Endometrial microvascular endothelial cells (primary cell): ENCODE results near the gene EYS. TPM values are rescaled to one million over a fixed set of nuclear protein-coding genes. Genes with fewer than 3 reads are reported as not detected.
"Not testable (repeated sequence)": the region's sequence is repeated elsewhere in the genome, so short reads cannot be mapped to it uniquely, and the experiment has no call there.

Experiments
- in situ Hi-C: cut with HindIII; loops from 2 replicates; pipeline ENCODE4 v1.10.0; 2017; ENCODE audit warnings: low sequenced_read_pairs, low pct_unique_long_range_greater_than_20kb; ENCODE audit errors: inconsistent ontology term
- total RNA-seq: library from RNA; depleted of rRNA; stranded (reverse); fragments of >200 nt; gene quantifications from one replicate; pipeline ENCODE4 v1.2.3, GENCODE V29; 2015; ENCODE audit errors: inconsistent ontology term

Gene EYS
- total RNA-seq, 1 donor from 2014 or later, result not detected

DNA sequence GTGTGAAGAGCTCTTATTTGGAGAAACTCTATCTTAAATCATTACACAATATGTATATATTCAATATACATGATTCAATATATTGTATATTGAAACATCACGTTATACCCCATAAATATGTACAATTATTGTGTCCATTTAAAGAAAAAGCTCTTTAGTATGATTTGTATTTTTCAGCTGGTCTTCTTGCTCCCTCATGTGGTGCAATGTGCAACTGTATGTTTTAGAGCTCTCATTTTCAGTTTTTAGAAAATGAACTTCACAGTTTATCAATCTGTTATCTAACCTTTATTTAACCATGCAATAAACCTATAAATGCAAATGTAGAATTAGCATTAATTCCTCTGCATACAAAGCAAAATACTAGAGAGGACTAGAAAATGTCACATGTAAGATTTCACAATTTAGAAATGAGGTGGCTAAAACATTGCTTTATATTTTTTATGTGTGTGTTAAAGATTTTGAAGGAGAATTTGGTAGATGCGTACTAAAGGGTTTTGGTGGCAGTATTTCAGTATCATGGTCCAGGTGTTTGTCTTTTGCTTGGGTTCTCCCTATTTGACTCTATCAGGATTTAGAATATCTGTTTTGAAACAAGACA is 1904.3 kb downstream of the EYS start:
- in situ Hi-C loops, result no loop called here

DNA sequence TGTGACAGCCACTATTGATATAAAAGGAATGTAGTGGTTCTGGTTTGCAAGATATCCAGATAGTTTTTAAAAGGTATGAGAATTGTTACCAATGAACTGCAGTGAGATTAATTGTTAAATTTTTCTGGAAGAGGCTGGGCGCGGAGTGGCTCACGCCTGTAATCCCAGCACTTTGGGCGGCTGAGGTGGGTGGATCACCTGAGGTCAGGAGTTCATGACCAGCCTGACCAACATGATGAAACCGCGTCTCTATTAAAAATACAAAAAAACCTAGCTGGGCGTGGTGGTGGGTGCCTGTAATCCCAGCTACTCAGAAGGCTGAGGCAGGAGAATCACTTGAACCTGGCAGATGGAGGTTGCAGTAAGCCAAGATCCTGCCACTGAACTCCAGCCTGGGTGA is 1906.6 kb downstream of the EYS start:
- in situ Hi-C loops, result not testable (repeated sequence)

DNA sequence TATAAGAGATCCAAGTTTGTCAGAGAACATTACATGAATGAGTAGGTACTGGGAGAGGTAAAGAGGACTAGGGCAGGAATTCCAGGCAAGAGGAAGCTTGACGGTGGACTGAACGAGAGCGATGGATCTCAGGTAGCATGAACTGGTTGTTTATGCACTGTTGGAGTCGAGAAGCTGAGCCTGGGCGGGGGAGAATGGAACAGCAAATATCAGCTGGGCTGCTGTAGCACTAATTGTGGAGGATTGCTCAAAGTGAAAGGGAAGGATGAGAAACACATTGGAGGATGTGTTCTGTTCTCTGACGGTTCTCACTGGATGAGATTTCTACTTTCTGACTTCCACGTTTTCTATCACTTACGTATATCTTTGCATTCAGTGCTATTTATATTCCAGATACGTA is 1907.2 kb downstream of the EYS start:
- in situ Hi-C loops, result no loop called here

DNA sequence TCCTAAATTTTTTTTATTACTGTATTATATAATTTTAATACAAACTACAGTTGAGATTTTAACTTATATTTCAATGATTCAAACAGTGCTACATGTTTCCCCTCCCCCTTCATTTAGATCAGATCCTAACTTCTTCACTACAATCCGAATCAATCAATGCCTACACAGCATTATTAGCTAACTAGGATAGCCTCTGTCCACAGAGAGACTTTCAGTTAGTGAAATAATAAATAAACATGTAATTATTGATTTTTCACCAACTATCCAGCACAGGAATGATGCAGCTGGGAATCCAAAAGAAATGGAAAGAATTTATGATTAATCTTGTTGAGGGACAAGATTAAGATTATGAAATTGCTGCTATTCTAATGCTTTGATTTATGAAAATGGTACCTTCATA is 1907.7 kb downstream of the EYS start:
- in situ Hi-C loops, result no loop called here

DNA sequence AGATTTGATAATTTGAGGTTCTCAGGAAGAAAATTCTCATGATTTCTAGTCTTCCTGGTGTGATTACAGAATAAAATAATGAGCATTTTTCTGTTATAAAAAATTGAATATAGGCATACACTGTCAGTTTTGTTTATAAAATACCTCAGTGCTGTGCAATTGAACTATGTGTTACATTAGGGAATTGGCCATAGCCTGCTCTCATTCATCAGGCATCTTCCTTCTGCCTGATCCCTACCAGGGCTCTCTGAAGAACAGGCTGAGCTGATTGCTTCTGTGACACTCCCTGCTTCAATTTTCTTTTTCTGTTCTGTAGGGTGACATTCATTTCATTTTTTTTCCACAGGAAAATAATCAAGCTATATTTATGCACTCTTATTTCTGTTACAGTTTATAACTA is 1908.6 kb downstream of the EYS start:
- in situ Hi-C loops, result no loop called here

DNA sequence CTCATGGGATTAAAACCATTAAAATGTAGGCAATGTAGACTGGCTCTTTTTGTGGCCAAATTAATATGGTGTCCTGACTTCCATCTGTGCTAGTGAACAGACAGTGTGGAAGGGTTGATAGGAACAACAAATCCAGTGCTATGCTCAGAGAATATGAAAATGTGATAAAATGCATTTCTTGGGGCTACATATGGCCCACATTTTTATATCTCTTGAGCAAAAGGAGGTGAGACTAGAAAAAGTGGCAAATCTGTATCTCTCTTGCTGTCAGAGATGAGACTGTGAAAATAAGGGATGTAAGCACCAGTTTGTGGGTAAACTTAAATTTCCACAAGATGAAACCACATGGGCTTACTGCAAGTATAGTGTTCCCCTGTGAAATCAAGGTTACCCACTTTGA is 1909.3 kb downstream of the EYS start:
- in situ Hi-C loops, result no loop called here

DNA sequence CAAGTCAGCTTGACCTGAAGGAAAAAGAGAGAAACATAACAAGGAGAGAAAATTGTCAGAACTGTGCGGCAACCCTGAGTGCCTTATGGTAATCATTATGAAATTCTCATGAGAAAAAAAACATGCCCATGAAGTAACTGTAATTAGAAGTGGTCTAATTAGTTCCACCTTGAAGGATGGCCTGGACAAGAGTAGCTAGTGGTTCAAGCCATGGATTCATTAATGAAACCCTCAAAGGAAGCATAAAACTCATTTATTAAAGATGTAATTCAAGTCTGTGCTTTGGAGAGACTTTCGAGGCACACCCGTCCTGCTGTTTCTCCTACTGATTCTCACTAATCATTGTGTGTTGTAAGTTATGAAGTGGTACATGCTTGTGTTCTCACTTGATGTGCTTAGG is 1911.2 kb downstream of the EYS start:
- in situ Hi-C loops, result no loop called here

DNA sequence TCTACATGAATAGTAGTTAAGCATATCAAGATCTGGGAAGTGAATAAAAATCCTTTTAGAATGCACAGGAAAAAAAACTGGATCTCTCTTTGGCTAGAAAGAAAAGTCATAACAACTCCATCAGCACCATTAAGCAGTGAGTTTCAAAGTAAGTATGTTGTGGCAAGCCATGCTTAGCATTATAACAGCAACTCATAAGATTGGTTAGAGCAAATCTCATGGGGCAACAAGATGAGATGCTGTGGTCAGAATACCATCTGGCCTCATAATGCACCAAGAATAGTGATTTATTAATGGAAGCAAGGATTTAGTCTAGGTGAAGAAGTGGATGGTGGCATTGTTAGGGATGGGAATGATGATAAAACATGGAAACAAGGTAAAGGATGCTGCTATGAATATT is 1912.0 kb downstream of the EYS start:
- in situ Hi-C loops, result no loop called here

DNA sequence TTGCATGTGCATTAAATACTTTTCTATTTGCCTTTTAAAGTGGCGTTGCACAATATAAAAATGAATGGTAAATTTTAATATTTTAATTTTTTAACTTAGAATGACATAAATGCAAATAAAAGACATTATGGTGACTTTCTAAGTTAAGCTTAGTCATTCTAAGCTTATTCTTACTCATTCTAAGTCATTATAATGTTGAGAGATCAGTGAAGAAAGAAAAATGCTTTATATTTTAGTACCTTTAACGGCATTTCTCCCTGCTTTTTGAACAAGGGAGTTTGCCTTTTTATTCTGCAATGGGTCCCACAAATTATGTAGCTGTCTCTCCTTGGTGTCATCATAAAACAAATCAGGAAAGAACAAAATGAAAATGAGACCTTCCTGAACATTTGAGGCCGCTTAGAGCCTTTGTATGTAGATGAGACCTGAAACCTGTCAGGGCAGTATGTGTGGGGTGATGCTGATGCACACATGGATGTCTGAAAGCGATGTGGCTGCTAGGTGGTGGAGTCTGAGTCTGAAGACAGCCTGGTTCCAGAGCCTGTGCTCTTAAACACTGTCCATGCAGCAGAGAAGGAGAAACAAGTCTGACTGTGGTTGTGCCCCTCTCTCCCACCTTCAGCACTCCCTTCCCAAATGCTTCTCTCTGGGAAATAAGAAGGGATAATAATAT is 1913.4 kb downstream of the EYS start:
- in situ Hi-C loops, result no loop called here

DNA sequence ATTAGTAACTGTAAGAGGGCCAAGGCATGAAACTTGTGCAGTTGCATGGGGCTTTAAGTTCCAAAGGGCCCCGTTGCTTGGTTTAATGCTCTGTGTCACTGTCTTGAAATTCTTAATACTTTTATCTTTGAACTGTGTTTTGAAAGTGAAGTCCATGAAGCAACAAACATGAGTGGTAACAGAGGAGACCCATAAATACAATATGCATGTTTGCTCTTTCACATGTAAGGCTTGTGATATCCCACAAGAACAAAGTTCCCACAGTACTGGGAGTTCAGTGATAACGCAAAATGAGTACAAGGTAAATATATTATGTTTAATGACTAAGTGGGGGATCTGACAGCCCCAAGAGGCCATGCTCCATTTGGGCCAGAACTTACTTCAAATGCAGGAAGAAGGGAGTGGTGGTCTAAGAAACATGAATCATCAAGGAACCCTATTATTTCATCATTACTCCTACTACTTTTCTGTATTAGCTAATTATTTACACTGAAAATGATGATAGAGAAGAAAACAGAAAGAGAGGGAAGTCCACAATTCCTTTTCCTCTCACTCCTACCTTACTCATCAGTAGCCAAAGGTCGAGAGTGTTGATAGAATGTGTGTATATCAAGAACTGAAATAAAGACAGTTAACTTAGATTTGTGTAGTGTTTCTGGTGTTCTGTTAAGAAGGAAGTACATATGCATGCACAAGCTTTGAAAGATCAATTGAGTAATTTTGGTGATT is 1914.1 kb downstream of the EYS start:
- in situ Hi-C loops, result no loop called here

DNA sequence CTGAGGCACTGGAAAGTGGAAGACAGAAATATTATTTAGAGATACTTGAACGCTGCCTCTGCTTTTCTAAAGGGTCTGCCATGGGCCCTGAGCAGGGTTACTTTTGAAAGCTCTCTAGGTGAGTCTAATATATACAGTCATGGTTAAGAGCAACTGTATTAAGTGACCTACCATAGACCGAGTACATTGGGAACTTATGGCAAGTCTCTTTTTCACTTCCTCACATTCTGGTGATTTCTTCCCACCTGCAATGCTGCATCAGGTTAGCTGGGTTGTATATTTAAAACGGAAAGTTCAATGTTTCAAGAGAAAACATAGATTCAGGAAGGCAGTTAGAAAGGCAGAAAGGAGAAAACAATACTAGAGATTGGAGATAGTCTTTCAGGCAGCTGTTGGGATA is 1916.7 kb downstream of the EYS start:
- in situ Hi-C loops, result no loop called here

DNA sequence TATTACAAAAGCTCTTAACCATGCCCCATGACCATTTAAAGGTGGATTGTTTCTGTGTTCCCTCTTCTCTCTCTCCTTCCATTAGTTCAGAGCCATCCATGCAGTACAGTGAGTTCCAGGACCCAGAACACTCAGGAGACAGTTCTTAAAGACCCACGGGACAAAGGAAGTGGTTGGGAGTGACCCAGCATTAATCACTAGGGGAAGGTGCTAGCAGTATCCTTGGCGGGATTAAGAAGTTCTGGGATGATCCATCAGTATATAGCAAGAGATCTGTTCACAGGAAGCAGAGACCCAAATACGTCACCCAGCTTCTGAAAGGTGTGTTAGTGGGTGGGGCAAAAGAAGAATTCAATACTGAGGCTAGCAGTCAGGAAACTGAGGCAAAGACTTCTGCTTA is 1917.3 kb downstream of the EYS start:
- in situ Hi-C loops, result no loop called here

DNA sequence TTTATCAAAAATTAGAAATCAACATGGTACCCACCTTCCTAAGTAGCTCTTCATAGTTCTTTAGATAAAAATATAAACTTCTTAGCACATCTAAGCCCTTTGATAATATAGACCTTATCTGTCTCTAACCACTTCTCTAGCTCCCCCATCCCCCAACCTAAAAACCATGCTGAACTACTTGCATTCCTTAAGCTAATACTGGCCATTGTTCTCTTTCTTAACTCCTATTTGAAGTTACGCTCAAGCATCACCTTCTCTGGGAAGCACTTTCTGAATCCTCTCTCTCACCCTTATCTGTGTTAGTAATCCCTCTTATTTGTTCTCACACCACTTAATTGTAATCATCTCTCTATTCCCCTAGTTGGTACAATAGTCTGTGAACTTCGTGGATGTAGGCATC is 1918.5 kb downstream of the EYS start:
- in situ Hi-C loops, result no loop called here

DNA sequence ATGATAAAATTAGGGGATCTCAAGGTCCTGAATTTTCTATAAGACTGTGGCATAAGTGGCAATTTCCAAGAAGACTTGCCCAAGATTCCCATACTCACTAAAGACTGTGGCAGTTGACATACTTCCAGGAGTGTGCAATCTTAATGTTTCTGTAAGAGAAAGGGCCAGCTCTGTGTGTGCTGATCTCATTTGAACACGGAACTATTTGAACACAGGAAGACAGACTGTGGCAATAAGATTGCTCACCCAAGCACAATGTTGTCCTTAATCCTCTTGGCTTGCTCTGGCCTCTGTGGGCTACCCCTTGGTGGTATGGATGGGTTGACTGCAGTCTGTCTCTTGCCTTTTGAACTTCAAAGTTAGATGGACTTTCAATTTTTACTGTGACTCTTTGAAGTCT is 1920.0 kb downstream of the EYS start:
- in situ Hi-C loops, result no loop called here

DNA sequence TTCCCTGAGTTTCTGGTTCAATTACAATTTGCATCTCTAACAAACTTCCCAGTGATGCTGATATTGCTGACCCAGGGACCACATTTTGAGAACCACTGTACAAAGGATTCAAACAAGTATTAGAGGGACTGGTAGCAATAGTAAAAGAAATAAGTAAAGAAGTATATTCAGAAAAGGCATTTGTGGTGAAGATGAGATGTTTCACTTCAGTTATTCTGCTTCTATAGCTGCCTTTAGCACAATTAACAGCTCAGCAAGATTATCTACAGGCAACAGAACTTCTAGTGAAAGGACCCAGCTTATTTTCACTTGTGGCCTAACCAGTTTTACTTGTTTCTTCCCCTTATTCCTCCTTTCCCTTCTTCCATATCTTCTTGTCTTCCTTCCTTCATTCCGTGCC is 1922.0 kb downstream of the EYS start:
- in situ Hi-C loops, result no loop called here

DNA sequence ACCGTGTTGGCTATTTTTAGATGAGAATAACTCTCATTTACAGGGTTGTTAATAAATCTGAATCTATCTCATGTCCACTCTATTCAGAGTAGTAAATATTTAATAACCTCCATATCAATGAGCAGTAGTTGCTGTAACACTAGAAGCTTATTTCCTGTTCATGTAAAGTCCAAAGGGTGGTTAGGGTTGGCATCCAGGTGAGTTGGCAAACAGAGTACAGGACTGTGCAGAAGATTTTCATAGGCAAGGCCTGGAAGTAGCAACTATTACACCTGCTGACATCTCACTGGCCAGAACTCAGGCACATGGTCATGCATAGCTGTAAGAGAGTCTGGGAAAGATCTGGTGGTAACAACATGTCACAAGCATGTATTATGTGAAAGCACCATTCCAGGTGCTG is 1923.9 kb downstream of the EYS start:
- in situ Hi-C loops, result no loop called here

DNA sequence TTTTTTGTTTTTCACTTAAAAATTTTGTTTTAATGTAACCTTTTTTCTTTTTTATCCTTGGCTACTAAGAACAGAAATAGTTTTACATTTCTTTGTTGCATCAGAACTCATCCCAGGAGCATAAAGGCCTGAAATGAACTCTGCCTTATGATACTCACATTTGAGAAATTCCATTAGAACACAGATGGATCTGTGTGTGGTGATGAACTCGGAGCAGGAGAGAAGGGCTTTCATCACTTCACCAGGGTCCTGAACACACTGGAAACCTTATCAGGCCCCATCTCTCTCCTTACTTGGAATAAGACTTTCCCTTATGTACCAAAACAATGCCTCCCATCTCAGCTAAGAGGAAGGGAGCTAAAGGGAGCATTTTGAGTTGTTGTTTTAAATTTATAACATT is 1932.1 kb downstream of the EYS start:
- in situ Hi-C loops, result no loop called here

DNA sequence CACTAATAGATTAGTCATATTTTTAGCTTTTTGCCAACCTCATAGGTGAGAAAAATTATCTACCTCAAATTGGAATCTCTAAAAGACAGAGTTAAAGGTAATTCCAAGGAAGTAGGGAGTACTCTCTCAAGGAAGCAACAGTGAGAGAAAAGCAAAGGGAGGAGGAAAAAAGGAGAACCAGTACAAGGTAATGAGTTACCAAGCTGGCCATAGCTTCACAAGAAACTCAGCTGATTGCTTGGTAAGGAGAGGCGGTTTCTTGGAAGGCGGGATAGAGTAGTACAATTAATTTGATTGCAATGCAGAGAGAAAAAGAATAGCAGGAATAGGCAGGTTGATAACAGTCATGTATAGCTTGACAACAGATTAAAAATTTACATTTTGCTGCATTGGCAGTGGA is 1933.8 kb downstream of the EYS start:
- in situ Hi-C loops, result no loop called here

DNA sequence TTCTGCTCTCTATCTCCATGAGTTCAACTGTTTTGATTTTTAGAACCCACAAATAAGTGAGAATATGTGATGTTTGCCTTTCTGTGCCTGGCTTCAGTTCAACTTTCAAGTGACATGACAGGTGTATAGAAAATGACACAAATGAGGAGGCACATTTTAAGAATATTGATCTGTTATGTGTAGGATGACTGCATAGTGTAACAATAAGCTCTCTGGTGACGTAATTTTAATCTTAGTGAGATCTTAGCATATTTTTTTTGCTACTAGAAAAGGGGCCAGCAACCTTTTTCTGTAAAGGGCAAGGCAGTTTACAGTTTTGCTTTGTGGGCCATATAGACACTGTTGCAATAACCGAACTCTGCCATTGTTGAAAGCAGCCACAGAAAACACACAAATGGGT is 1941.2 kb downstream of the EYS start:
- in situ Hi-C loops, result no loop called here

DNA sequence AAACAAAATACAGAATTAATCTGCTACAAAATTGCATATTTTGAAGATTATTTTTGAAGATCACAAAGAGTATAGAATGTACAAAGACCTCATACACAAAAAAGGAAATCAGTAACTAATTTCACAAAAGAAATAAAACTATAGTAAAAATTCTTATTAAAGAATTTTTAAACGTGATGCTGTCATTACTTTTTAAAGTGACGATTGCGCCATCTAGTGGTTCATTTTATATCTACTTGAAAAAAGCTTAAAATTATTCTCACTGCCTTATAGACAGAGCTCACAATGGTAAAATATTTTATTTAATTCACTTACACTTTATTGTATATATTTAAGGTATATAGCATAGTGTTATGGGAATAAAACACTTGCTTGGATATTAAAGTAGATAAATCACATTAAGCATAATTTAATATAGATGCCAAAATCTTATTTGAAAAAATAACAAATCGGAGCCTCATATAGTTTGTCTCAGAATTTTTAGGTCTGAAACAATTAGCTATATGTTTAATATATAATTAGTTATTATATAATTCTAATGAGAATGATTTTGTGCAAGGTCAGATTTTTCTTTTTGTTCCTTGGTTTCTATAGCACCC is 1942.6 kb downstream of the EYS start:
- in situ Hi-C loops, result no loop called here
